Femur (tissue), 1 donor: Measurements from ENCODE around the gene FAM98A.
A peak's percentile ranks its signal among the peaks of the same experiment; 100 is the strongest.

ENCODE experiments used
- DNase-seq: peaks from one replicate; pipeline ENCODE4 v3.0.0-alpha.2; 2017

The FAM98A gene

GRCh38 chr2:33599175-33599942, at the start of gene FAM98A:
TSS of gene FAM98A (minus strand) at chr2:33599299. CDS start at chr2:33599221, 78 bp downstream.
- peak; percentile 100 for DNase-seq

GRCh38 chr2:33645861-33646260, 46.8 kb upstream of the FAM98A start:
- DNase-seq = no peak

- DNase-seq = no peak
Measured at GRCh38 chr2:33644215-33644614, 45.1 kb upstream of the FAM98A start.

GRCh38 chr2:33636001-33636400, 36.9 kb upstream of the FAM98A start:
- no peak for DNase-seq

- DNase-seq = no peak
Measured at GRCh38 chr2:33634261-33634910, 35.3 kb upstream of the FAM98A start.

GRCh38 chr2:33633315-33633714, 34.2 kb upstream of the FAM98A start:
- DNase-seq = no peak

GRCh38 chr2:33632831-33633230, 33.7 kb upstream of the FAM98A start:
- DNase-seq = no peak

- DNase-seq = no peak
Measured at GRCh38 chr2:33628031-33628827, 29.1 kb upstream of the FAM98A start.

GRCh38 chr2:33619028-33619427, 19.9 kb upstream of the FAM98A start:
- no peak for DNase-seq

- no peak for DNase-seq
Measured at GRCh38 chr2:33617989-33618388, 18.9 kb upstream of the FAM98A start.

GRCh38 chr2:33617401-33617800, 18.3 kb upstream of the FAM98A start:
- no peak for DNase-seq

GRCh38 chr2:33616873-33617272, 17.8 kb upstream of the FAM98A start:
- no peak for DNase-seq

GRCh38 chr2:33614190-33614589, 15.1 kb upstream of the FAM98A start:
- DNase-seq = no peak

- no peak for DNase-seq
Measured at GRCh38 chr2:33607905-33608304, 8.8 kb upstream of the FAM98A start.

- DNase-seq = no peak
Measured at GRCh38 chr2:33607251-33607721, 8.2 kb upstream of the FAM98A start.

GRCh38 chr2:33606622-33607021, 7.5 kb upstream of the FAM98A start:
- no peak for DNase-seq

- no peak for DNase-seq
Measured at GRCh38 chr2:33606100-33606499, 7.0 kb upstream of the FAM98A start.

- DNase-seq = no peak
Measured at GRCh38 chr2:33605056-33605455, 6.0 kb upstream of the FAM98A start.

- no peak for DNase-seq
Measured at GRCh38 chr2:33603416-33603815, 4.3 kb upstream of the FAM98A start.

- DNase-seq = no peak
Measured at GRCh38 chr2:33602201-33602830, 3.2 kb upstream of the FAM98A start.

- DNase-seq = no peak
Measured at GRCh38 chr2:33599943-33600192, 769 bp upstream of the FAM98A start.

- DNase-seq = peak; percentile 65
Measured at GRCh38 chr2:33598561-33599174, 431 bp downstream of the FAM98A start.

GRCh38 chr2:33597026-33597425, 2.1 kb downstream of the FAM98A start:
- DNase-seq = no peak
